Measurements from ENCODE around the gene ABI1.

DNA sequence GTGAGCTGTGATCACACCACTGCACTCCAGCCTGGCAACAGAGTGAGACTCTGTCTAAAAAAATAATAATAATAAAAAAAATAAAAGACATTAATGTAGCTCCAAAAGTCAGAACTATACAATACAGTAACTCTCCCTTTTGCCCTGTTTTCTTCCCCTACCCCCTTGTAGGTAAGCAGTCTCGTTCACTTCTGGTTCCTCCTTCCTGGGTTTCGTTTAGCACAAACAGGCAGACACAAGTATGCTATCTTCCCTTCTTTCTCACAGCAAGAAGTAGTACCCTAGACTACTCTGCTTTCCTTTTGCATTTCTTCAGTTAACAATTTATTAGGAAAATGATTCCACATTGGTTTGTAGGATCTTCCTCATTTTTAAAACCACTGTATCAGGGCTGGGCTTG, 130.2 kb downstream of the ABI1 start:
- TF ChIP-seq, protein P1, sequence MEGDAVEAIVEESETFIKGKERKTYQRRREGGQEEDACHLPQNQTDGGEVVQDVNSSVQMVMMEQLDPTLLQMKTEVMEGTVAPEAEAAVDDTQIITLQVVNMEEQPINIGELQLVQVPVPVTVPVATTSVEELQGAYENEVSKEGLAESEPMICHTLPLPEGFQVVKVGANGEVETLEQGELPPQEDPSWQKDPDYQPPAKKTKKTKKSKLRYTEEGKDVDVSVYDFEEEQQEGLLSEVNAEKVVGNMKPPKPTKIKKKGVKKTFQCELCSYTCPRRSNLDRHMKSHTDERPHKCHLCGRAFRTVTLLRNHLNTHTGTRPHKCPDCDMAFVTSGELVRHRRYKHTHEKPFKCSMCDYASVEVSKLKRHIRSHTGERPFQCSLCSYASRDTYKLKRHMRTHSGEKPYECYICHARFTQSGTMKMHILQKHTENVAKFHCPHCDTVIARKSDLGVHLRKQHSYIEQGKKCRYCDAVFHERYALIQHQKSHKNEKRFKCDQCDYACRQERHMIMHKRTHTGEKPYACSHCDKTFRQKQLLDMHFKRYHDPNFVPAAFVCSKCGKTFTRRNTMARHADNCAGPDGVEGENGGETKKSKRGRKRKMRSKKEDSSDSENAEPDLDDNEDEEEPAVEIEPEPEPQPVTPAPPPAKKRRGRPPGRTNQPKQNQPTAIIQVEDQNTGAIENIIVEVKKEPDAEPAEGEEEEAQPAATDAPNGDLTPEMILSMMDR (IDR thresholded peaks at IDR 0.05): no peak
- no peak for TF ChIP-seq POLR2A (IDR thresholded peaks at IDR 0.05)
